Adipocyte (in vitro differentiated cells): ENCODE measurements around the gene SMCO4.

Experiments used
- DNase-seq: peaks from one replicate; pipeline ENCODE4 v3.0.0-alpha.2; 2015; ENCODE audit warnings: low read depth
- H3K27me3 ChIP-seq: replicated peaks from 2 replicates; pipeline ENCODE4 v1.7.0; 2013; ENCODE audit warnings: mild to moderate bottlenecking, low read length, moderate library complexity; ENCODE audit not compliant: control insufficient read depth, insufficient read depth
- H3K36me3 ChIP-seq: 2 replicates; pipeline ENCODE4 v1.7.0; 2013; ENCODE audit warnings: low read length, mild to moderate bottlenecking, moderate library complexity; ENCODE audit not compliant: control insufficient read depth, insufficient read depth, severe bottlenecking
- H3K4me1 ChIP-seq: 2 replicates; pipeline ENCODE4 v1.7.0; 2013; ENCODE audit warnings: mild to moderate bottlenecking, low read length, moderate library complexity; ENCODE audit not compliant: control insufficient read depth, insufficient read depth
- H3K4me3 ChIP-seq: 2 replicates; pipeline ENCODE4 v1.7.0; 2013; ENCODE audit warnings: mild to moderate bottlenecking, low read length, moderate library complexity
- H3K9ac ChIP-seq: 2 replicates; pipeline ENCODE4 v1.7.0; 2013; ENCODE audit warnings: mild to moderate bottlenecking, low read length, moderate library complexity
- H3K9me3 ChIP-seq: 2 replicates; pipeline ENCODE4 v1.7.0; 2013; ENCODE audit warnings: mild to moderate bottlenecking, low read length, moderate library complexity; ENCODE audit not compliant: control insufficient read depth

SMCO4 gene

GRCh38 chr11:93560199-93560932 is 17.2 kb upstream of the SMCO4 start:
- Histone ChIP-seq H3K9ac (no peak overlapping the region), H3K27me3 (peaks cover 9% of the 10 kb centered on the region), H3K4me1 (no peaks in the 10 kb centered on the region), H3K9me3 (no peaks in the 10 kb centered on the region), H3K4me3 (no peak overlapping the region), H3K36me3 (no peaks in the 10 kb centered on the region)
- no peak for DNase-seq

GRCh38 chr11:93559681-93560080 is 16.5 kb upstream of the SMCO4 start:
- no peaks in the 10 kb centered on the region for H3K4me1 ChIP-seq
- peaks cover 14% of the 10 kb centered on the region for H3K27me3 ChIP-seq
- DNase-seq, result no peak
- H3K9ac ChIP-seq, result no peak overlapping the region
- no peak overlapping the region for H3K4me3 ChIP-seq
- no peaks in the 10 kb centered on the region for H3K36me3 ChIP-seq
- H3K9me3 ChIP-seq, result no peaks in the 10 kb centered on the region

GRCh38 chr11:93552874-93553273 is 9.7 kb upstream of the SMCO4 start:
- Histone ChIP-seq H3K9ac (no peak overlapping the region), H3K4me3 (no peak overlapping the region), H3K36me3 (no peaks in the 10 kb centered on the region), H3K9me3 (no peaks in the 10 kb centered on the region), H3K4me1 (no peaks in the 10 kb centered on the region), H3K27me3 (peaks cover 36% of the 10 kb centered on the region)
- DNase-seq, result no peak

- Histone ChIP-seq H3K4me3 (no peak overlapping the region), H3K27me3 (peaks cover 32% of the 10 kb centered on the region), H3K36me3 (no peaks in the 10 kb centered on the region), H3K9me3 (no peaks in the 10 kb centered on the region), H3K9ac (no peak overlapping the region), H3K4me1 (no peaks in the 10 kb centered on the region)
- DNase-seq, result no peak
These were observed 6.8 kb upstream of the SMCO4 start for GRCh38 chr11:93549976-93550375.

- Histone ChIP-seq H3K9ac (no peak overlapping the region), H3K4me3 (no peak overlapping the region), H3K4me1 (peaks cover 2% of the 10 kb centered on the region), H3K27me3 (peaks cover 23% of the 10 kb centered on the region), H3K36me3 (no peaks in the 10 kb centered on the region), H3K9me3 (no peaks in the 10 kb centered on the region)
- no peak for DNase-seq
These were observed 5.6 kb upstream of the SMCO4 start for GRCh38 chr11:93548679-93549319.

GRCh38 chr11:93547773-93548172 is 4.6 kb upstream of the SMCO4 start:
- H3K4me1 ChIP-seq, result peaks cover 6% of the 10 kb centered on the region
- peaks cover 19% of the 10 kb centered on the region for H3K27me3 ChIP-seq
- H3K4me3 ChIP-seq, result no peak overlapping the region
- H3K9me3 ChIP-seq, result no peaks in the 10 kb centered on the region
- DNase-seq, result no peak
- H3K9ac ChIP-seq, result no peak overlapping the region
- no peaks in the 10 kb centered on the region for H3K36me3 ChIP-seq

- Histone ChIP-seq H3K4me1 (peaks cover 6% of the 10 kb centered on the region), H3K36me3 (no peaks in the 10 kb centered on the region), H3K9me3 (no peaks in the 10 kb centered on the region), H3K27me3 (peaks cover 19% of the 10 kb centered on the region), H3K9ac (no peak overlapping the region), H3K4me3 (no peak overlapping the region)
- no peak for DNase-seq
These were observed 3.8 kb upstream of the SMCO4 start for GRCh38 chr11:93547028-93547427.

- DNase-seq, result no peak
- Histone ChIP-seq H3K36me3 (no peaks in the 10 kb centered on the region), H3K4me1 (peaks cover 6% of the 10 kb centered on the region), H3K9ac (no peak overlapping the region), H3K27me3 (peaks cover 8% of the 10 kb centered on the region), H3K4me3 (no peak overlapping the region), H3K9me3 (no peaks in the 10 kb centered on the region)
These were observed 2.4 kb upstream of the SMCO4 start for GRCh38 chr11:93545566-93545965.

GRCh38 chr11:93542811-93543229 is 371 bp downstream of the SMCO4 start:
- Histone ChIP-seq H3K36me3 (no peaks in the 10 kb centered on the region), H3K4me1 (peaks cover 10% of the 10 kb centered on the region), H3K27me3 (peaks cover 8% of the 10 kb centered on the region), H3K9ac (peak overlapping the region; percentile 49), H3K9me3 (no peaks in the 10 kb centered on the region), H3K4me3 (peak overlapping the region; percentile 72)
- DNase-seq, result peak; percentile 65

- peak overlapping the region; percentile 72 for H3K4me3 ChIP-seq
- peak; percentile 64 for DNase-seq
- peak overlapping the region; percentile 49 for H3K9ac ChIP-seq
- peaks cover 5% of the 10 kb centered on the region for H3K27me3 ChIP-seq
- H3K4me1 ChIP-seq, result peaks cover 17% of the 10 kb centered on the region
- no peaks in the 10 kb centered on the region for H3K9me3 ChIP-seq
- no peaks in the 10 kb centered on the region for H3K36me3 ChIP-seq
These were observed 1.0 kb downstream of the SMCO4 start for GRCh38 chr11:93541884-93542810.
